Muscle layer of duodenum (tissue), 2 donors: ENCODE measurements around the gene VIPR2.

Experiments used
- H3K27ac ChIP-seq: one replicate; pipeline ENCODE4 v1.7.0; 2013; ENCODE audit warnings: mild to moderate bottlenecking, low read length
- H3K27me3 ChIP-seq: one replicate; pipeline ENCODE4 v1.7.0; 2013; ENCODE audit warnings: low read depth, mild to moderate bottlenecking, control low read depth, low read length
- H3K36me3 ChIP-seq, 2 donors: one replicate each; pipeline ENCODE4 v1.7.0; 2013; ENCODE audit warnings: low read length in 2 of 2, control low read depth in 1 of 2, mild to moderate bottlenecking in 1 of 2; ENCODE audit not compliant: insufficient read depth in 2 of 2, control insufficient read depth in 1 of 2
- H3K4me1 ChIP-seq, 2 donors: one replicate each; pipeline ENCODE4 v1.7.0; 2013; ENCODE audit warnings: low read length in 2 of 2, mild to moderate bottlenecking in 2 of 2, control low read depth in 1 of 2, moderate library complexity in 1 of 2; ENCODE audit not compliant: insufficient read depth in 2 of 2, control insufficient read depth in 1 of 2
- H3K4me3 ChIP-seq, 2 donors: one replicate each; pipeline ENCODE4 v1.7.0; 2013; ENCODE audit warnings: low read length in 2 of 2, low read depth in 1 of 2, mild to moderate bottlenecking in 1 of 2
- H3K9me3 ChIP-seq, 2 donors: one replicate each; pipeline ENCODE4 v1.7.0; 2013; ENCODE audit warnings: low read length in 2 of 2, control low read depth in 1 of 2, mild to moderate bottlenecking in 1 of 2; ENCODE audit not compliant: control insufficient read depth in 1 of 2
- donor health status: healthy.

Gene VIPR2

GRCh38 chr7:159022238-159022993 is 122.3 kb downstream of the VIPR2 start:
- H3K27me3 ChIP-seq = no peaks in the 10 kb centered on the region
- H3K4me1 ChIP-seq = peaks cover 0 to 3% of the 10 kb centered on the region in 2 donors
- no peak overlapping the region for H3K27ac ChIP-seq
- H3K36me3 ChIP-seq = no peaks in the 10 kb centered on the region
- no peaks in the 10 kb centered on the region for H3K9me3 ChIP-seq
- no peak overlapping the region for H3K4me3 ChIP-seq

GRCh38 chr7:159020987-159021386 is 123.7 kb downstream of the VIPR2 start:
- H3K9me3 ChIP-seq = no peaks in the 10 kb centered on the region
- no peaks in the 10 kb centered on the region for H3K36me3 ChIP-seq
- no peaks in the 10 kb centered on the region for H3K27me3 ChIP-seq
- no peaks in the 10 kb centered on the region for H3K4me1 ChIP-seq
- H3K4me3 ChIP-seq = no peak overlapping the region
- H3K27ac ChIP-seq = no peak overlapping the region

- Histone ChIP-seq H3K4me3 (no peak overlapping the region), H3K27me3 (no peaks in the 10 kb centered on the region), H3K9me3 (no peaks in the 10 kb centered on the region), H3K36me3 (no peaks in the 10 kb centered on the region), H3K27ac (no peak overlapping the region), H3K4me1 (no peaks in the 10 kb centered on the region)
Measured at GRCh38 chr7:159019111-159019510, 125.6 kb downstream of the VIPR2 start.

- no peak overlapping the region for H3K4me3 ChIP-seq
- peaks cover 0 to under 1% of the 10 kb centered on the region in 2 donors for H3K4me1 ChIP-seq
- no peak overlapping the region for H3K27ac ChIP-seq
- no peaks in the 10 kb centered on the region for H3K9me3 ChIP-seq
- no peaks in the 10 kb centered on the region for H3K27me3 ChIP-seq
- H3K36me3 ChIP-seq = no peaks in the 10 kb centered on the region
Measured at GRCh38 chr7:159017741-159018140, 126.9 kb downstream of the VIPR2 start.

GRCh38 chr7:159017210-159017609 is 127.5 kb downstream of the VIPR2 start:
- H3K27ac ChIP-seq = no peak overlapping the region
- no peaks in the 10 kb centered on the region for H3K27me3 ChIP-seq
- H3K4me1 ChIP-seq = peaks cover 0 to 4% of the 10 kb centered on the region in 2 donors
- no peak overlapping the region for H3K4me3 ChIP-seq
- no peaks in the 10 kb centered on the region for H3K36me3 ChIP-seq
- H3K9me3 ChIP-seq = no peaks in the 10 kb centered on the region

GRCh38 chr7:159016591-159016990 is 128.1 kb downstream of the VIPR2 start:
- H3K27ac ChIP-seq = no peak overlapping the region
- no peak overlapping the region for H3K4me3 ChIP-seq
- H3K4me1 ChIP-seq = peaks cover 0 to 4% of the 10 kb centered on the region in 2 donors
- H3K9me3 ChIP-seq = no peaks in the 10 kb centered on the region
- H3K36me3 ChIP-seq = no peaks in the 10 kb centered on the region
- no peaks in the 10 kb centered on the region for H3K27me3 ChIP-seq

GRCh38 chr7:159015454-159016410 is 128.9 kb downstream of the VIPR2 start:
- H3K4me3 ChIP-seq = no peak overlapping the region
- H3K27ac ChIP-seq = peak overlapping the region; percentile 41
- peaks cover 0 to 4% of the 10 kb centered on the region in 2 donors for H3K4me1 ChIP-seq
- H3K27me3 ChIP-seq = no peaks in the 10 kb centered on the region
- no peaks in the 10 kb centered on the region for H3K9me3 ChIP-seq
- no peaks in the 10 kb centered on the region for H3K36me3 ChIP-seq

- no peaks in the 10 kb centered on the region for H3K36me3 ChIP-seq
- H3K4me1 ChIP-seq = peaks cover 0 to 4% of the 10 kb centered on the region in 2 donors
- H3K27me3 ChIP-seq = no peaks in the 10 kb centered on the region
- H3K4me3 ChIP-seq = no peak overlapping the region
- H3K9me3 ChIP-seq = no peaks in the 10 kb centered on the region
- peak overlapping the region; percentile 41 for H3K27ac ChIP-seq
Measured at GRCh38 chr7:159015081-159015453, 129.6 kb downstream of the VIPR2 start.

- H3K27me3 ChIP-seq = no peaks in the 10 kb centered on the region
- H3K4me1 ChIP-seq = peaks cover 0 to 4% of the 10 kb centered on the region in 2 donors
- H3K36me3 ChIP-seq = no peaks in the 10 kb centered on the region
- no peak overlapping the region for H3K4me3 ChIP-seq
- no peaks in the 10 kb centered on the region for H3K9me3 ChIP-seq
- peak overlapping the region; percentile 41 for H3K27ac ChIP-seq
Measured at GRCh38 chr7:159014297-159015062, 130.2 kb downstream of the VIPR2 start.

- no peak overlapping the region for H3K27ac ChIP-seq
- no peak overlapping the region for H3K4me3 ChIP-seq
- H3K36me3 ChIP-seq = no peaks in the 10 kb centered on the region
- peaks cover 0 to 4% of the 10 kb centered on the region in 2 donors for H3K4me1 ChIP-seq
- H3K27me3 ChIP-seq = no peaks in the 10 kb centered on the region
- H3K9me3 ChIP-seq = no peaks in the 10 kb centered on the region
Measured at GRCh38 chr7:159013825-159014289, 130.8 kb downstream of the VIPR2 start.
